Tibial nerve (tissue), 4 donors: ENCODE results near the gene GP9.
"Not testable (repeated sequence)": the region's sequence is repeated elsewhere in the genome, so short reads cannot be mapped to it uniquely, and the experiment has no call there.

ENCODE experiments used
- EP300 ChIP-seq, 2 donors: sonication (generic); formaldehyde crosslinking; IDR thresholded peaks; one replicate each; pipeline ENCODE4 v1.6.1; 2017; ENCODE audit warnings: antibody characterized with exemption in 2 of 2, mild to moderate bottlenecking in 1 of 2
- POLR2A ChIP-seq, 2 donors: fragments of 450-650 bp; IDR thresholded peaks; one replicate each; pipeline ENCODE4 v1.6.1; 2017; ENCODE audit warnings: antibody characterized with exemption in 2 of 2, mild to moderate bottlenecking in 2 of 2, moderate library complexity in 2 of 2
- TF ChIP-seq, protein P1 (sequence below), 5 experiments: fragments of 200-600 bp in 3 of 5; fragments of 450-650 bp in 2 of 5; sonication (generic) in 3 of 5; IDR thresholded peaks; one replicate each; pipeline ENCODE4 v1.5.1; 2016 to 2019; ENCODE audit warnings: antibody characterized with exemption in 5 of 5, mild to moderate bottlenecking in 3 of 5, moderate library complexity in 2 of 5

DNA sequence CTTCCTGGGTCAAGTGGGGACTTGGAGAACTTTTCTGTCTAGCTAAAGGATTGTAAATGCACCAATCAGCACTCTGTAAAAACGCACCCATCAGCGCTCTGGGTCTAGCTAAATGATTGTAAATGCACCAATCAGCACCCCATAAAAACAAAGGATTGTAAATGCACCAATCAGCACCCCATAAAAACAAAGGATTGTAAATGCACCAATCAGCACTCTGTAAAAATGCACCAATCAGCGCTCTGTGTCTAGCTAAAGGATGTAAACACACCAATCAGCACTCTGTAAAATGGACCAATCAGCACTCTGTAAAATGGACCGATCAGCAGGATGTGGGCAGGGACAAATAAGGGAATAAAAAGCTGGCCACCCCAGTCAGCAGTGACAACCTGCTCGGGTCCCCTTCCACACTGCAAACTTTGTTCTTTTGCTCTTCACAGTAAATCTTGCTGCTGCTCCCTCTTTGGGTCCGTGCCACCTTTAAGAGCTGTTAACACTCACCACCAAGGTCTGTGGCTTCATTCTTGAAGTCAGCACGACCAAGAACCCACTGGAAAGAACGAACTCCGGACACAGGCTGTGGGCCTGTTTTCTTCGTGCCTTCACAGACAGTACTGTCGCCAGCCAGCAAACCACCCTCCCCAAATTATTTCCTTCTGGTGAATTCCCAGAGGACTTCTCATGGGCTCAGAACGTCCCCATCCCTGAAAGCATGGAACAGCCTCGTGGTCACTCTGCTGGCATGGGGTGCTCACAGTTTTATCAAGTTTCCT is 8.9 kb downstream of the GP9 start:
- TF ChIP-seq, protein P1, sequence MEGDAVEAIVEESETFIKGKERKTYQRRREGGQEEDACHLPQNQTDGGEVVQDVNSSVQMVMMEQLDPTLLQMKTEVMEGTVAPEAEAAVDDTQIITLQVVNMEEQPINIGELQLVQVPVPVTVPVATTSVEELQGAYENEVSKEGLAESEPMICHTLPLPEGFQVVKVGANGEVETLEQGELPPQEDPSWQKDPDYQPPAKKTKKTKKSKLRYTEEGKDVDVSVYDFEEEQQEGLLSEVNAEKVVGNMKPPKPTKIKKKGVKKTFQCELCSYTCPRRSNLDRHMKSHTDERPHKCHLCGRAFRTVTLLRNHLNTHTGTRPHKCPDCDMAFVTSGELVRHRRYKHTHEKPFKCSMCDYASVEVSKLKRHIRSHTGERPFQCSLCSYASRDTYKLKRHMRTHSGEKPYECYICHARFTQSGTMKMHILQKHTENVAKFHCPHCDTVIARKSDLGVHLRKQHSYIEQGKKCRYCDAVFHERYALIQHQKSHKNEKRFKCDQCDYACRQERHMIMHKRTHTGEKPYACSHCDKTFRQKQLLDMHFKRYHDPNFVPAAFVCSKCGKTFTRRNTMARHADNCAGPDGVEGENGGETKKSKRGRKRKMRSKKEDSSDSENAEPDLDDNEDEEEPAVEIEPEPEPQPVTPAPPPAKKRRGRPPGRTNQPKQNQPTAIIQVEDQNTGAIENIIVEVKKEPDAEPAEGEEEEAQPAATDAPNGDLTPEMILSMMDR (IDR thresholded peaks at IDR 0.05), result not testable (repeated sequence)
- not testable (repeated sequence) for TF ChIP-seq EP300, POLR2A (IDR thresholded peaks at IDR 0.05)
